HEK293 (cell line): ENCODE data around the gene PHACTR3.

ENCODE experiments used
- MYNN ChIP-seq: fragments of 450-650 bp; formaldehyde crosslinking; IDR thresholded peaks from 2 replicates; pipeline ENCODE4 v1.5.1; 2016; ENCODE audit warnings: missing biosample characterization, missing genetic modification characterization, borderline replicate concordance
- YY1 ChIP-seq: fragments of 450-650 bp; formaldehyde crosslinking; IDR thresholded peaks from 2 replicates; pipeline ENCODE4 v1.5.1; 2018; ENCODE audit warnings: missing biosample characterization, missing genetic modification characterization
- ZNF350 ChIP-seq: fragments of 450-650 bp; formaldehyde crosslinking; IDR thresholded peaks from 2 replicates; pipeline ENCODE4 v1.5.0; 2017; ENCODE audit warnings: missing biosample characterization, mild to moderate bottlenecking, missing genetic modification characterization
- ZNF776 ChIP-seq: fragments of 450-650 bp; formaldehyde crosslinking; IDR thresholded peaks from 2 replicates; pipeline ENCODE4 v1.5.0; 2017; ENCODE audit warnings: missing biosample characterization, missing genetic modification characterization, borderline replicate concordance
- ZNF791 ChIP-seq: fragments of 450-650 bp; formaldehyde crosslinking; IDR thresholded peaks from 2 replicates; pipeline ENCODE4 v1.5.1; 2016; ENCODE audit warnings: missing biosample characterization, missing genetic modification characterization
- TF ChIP-seq, protein P1 (sequence below): fragments of 450-650 bp; formaldehyde crosslinking; IDR thresholded peaks from 2 replicates; pipeline ENCODE4 v1.5.1; 2016; ENCODE audit warnings: missing biosample characterization, missing genetic modification characterization
- TF ChIP-seq, protein P2 (sequence below): IDR thresholded peaks from 2 replicates; pipeline ENCODE4 v1.6.1; 2011; ENCODE audit warnings: mild to moderate bottlenecking, low read depth, low read length, borderline replicate concordance
- TF ChIP-seq, protein P3 (sequence below): fragments of 450-650 bp; formaldehyde crosslinking; IDR thresholded peaks from 2 replicates; pipeline ENCODE4 v1.5.1; 2016; ENCODE audit warnings: missing biosample characterization, missing genetic modification characterization
- TF ChIP-seq, protein P4 (sequence below): fragments of 450-650 bp; formaldehyde crosslinking; IDR thresholded peaks from 2 replicates; pipeline ENCODE4 v1.5.1; 2016; ENCODE audit warnings: missing biosample characterization, missing genetic modification characterization
- TF ChIP-seq, protein P5 (sequence below): fragments of 450-650 bp; formaldehyde crosslinking; IDR thresholded peaks from 2 replicates; pipeline ENCODE4 v1.5.1; 2016; ENCODE audit warnings: missing biosample characterization, missing genetic modification characterization, low read depth

DNA sequence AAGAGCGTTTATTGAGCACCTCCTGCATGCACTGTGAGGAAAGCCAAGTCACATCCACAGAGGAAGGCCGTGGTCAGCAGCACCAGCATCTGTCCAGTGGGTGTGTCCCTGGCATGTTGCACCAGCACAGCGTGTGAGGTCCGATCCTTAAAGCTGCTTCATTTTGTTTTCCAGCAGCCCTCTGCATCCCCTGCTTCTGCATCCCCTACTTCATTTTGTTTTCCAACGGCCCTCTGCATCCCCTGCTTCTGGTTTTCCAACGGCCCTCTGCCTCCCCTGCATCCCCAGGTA is 181.3 kb downstream of the PHACTR3 start:
- TF ChIP-seq, protein P1, sequence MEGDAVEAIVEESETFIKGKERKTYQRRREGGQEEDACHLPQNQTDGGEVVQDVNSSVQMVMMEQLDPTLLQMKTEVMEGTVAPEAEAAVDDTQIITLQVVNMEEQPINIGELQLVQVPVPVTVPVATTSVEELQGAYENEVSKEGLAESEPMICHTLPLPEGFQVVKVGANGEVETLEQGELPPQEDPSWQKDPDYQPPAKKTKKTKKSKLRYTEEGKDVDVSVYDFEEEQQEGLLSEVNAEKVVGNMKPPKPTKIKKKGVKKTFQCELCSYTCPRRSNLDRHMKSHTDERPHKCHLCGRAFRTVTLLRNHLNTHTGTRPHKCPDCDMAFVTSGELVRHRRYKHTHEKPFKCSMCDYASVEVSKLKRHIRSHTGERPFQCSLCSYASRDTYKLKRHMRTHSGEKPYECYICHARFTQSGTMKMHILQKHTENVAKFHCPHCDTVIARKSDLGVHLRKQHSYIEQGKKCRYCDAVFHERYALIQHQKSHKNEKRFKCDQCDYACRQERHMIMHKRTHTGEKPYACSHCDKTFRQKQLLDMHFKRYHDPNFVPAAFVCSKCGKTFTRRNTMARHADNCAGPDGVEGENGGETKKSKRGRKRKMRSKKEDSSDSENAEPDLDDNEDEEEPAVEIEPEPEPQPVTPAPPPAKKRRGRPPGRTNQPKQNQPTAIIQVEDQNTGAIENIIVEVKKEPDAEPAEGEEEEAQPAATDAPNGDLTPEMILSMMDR: no peak
- TF ChIP-seq ZNF776 (tag by site-specific recombination): no peak
- TF ChIP-seq MYNN (tag by site-specific recombination): no peak
- TF ChIP-seq, protein P2, sequence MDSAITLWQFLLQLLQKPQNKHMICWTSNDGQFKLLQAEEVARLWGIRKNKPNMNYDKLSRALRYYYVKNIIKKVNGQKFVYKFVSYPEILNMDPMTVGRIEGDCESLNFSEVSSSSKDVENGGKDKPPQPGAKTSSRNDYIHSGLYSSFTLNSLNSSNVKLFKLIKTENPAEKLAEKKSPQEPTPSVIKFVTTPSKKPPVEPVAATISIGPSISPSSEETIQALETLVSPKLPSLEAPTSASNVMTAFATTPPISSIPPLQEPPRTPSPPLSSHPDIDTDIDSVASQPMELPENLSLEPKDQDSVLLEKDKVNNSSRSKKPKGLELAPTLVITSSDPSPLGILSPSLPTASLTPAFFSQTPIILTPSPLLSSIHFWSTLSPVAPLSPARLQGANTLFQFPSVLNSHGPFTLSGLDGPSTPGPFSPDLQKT: no peak
- TF ChIP-seq, protein P3, sequence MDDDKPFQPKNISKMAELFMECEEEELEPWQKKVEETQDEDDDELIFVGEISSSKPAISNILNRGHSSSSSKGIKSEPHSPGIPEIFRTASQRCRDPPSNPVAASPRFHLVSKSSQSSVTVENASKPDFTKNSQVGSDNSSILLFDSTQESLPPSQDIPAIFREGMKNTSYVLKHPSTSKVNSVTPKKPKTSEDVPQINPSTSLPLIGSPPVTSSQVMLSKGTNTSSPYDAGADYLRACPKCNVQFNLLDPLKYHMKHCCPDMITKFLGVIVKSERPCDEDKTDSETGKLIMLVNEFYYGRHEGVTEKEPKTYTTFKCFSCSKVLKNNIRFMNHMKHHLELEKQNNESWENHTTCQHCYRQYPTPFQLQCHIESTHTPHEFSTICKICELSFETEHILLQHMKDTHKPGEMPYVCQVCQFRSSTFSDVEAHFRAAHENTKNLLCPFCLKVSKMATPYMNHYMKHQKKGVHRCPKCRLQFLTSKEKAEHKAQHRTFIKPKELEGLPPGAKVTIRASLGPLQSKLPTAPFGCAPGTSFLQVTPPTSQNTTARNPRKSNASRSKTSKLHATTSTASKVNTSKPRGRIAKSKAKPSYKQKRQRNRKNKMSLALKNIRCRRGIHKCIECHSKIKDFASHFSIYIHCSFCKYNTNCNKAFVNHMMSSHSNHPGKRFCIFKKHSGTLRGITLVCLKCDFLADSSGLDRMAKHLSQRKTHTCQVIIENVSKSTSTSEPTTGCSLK (tag by site-specific recombination): no peak
- TF ChIP-seq, protein P4, sequence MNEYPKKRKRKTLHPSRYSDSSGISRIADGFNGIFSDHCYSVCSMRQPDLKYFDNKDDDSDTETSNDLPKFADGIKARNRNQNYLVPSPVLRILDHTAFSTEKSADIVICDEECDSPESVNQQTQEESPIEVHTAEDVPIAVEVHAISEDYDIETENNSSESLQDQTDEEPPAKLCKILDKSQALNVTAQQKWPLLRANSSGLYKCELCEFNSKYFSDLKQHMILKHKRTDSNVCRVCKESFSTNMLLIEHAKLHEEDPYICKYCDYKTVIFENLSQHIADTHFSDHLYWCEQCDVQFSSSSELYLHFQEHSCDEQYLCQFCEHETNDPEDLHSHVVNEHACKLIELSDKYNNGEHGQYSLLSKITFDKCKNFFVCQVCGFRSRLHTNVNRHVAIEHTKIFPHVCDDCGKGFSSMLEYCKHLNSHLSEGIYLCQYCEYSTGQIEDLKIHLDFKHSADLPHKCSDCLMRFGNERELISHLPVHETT: no peak
- TF ChIP-seq YY1: no peak
- TF ChIP-seq ZNF791: no peak
- TF ChIP-seq, protein P5, sequence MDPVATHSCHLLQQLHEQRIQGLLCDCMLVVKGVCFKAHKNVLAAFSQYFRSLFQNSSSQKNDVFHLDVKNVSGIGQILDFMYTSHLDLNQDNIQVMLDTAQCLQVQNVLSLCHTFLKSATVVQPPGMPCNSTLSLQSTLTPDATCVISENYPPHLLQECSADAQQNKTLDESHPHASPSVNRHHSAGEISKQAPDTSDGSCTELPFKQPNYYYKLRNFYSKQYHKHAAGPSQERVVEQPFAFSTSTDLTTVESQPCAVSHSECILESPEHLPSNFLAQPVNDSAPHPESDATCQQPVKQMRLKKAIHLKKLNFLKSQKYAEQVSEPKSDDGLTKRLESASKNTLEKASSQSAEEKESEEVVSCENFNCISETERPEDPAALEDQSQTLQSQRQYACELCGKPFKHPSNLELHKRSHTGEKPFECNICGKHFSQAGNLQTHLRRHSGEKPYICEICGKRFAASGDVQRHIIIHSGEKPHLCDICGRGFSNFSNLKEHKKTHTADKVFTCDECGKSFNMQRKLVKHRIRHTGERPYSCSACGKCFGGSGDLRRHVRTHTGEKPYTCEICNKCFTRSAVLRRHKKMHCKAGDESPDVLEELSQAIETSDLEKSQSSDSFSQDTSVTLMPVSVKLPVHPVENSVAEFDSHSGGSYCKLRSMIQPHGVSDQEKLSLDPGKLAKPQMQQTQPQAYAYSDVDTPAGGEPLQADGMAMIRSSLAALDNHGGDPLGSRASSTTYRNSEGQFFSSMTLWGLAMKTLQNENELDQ (tag by site-specific recombination): no peak
- TF ChIP-seq ZNF350 (tag by site-specific recombination): no peak
